Stimulated activated CD4-positive, alpha-beta T cell treated with anti-CD3 and anti-CD28 coated beads, Interleukin-15, amount 100 ng/mL, for 24 hours (primary cell): ENCODE data around the gene TSR1.

Source experiments
- DNase-seq: peaks from one replicate; pipeline ENCODE4 v3.0.0-alpha.2; 2020

The TSR1 gene

DNA sequence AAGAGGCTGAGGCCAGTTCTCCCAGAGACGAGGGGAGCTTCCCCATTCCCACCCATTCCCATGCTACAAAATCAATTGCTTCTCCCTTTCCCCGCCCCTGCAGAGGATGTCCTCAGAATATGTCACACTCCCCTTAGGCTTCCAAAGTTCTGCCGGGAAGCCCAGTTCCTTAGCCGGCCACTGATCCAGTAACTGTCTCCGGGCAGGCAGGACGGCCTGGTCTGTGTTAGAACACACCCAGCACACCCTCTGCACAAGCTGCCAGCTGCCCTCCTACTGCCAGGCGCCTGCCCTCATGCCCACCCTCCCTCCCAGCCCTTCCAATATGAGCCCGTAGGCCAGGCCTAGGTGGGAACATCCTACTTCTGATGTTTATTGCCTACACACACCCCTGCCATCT is 32.1 kb upstream of the TSR1 start:
- DNase-seq = no peak

DNA sequence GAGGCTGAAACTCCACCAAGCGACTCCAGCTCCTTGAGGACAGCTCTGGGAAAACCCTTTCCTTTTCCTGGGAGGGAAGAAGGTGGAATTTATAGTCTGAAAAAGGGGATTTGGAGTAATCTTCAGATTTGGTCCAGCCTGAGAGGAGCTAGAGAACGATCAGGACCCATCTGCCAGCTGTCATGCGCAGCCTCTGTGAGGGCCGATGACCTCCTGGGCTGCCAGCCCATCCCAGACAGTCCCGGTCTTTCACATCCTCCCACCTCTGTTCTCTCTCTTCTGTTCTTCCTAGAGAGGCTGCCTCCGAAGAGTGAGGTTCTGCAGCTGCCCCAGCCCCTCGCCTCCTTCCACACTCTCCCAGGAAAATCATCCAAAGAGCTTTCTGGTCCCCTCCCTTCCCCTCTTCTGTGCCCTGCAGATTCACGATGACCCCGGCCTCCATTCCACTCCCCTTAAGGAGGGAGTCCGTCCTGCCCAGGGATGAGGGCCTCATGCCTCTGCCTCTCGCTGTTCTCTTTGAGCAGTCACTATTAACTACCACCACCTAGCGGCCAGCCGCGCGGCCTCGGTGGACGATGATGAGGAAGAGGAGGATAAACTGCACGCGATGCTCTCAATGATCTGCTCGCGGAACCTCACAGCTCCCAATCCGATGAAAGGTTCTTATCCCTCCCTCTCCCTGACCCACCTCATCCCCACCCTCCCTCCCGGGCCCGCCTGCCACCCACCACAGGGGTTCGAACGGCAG is 30.7 kb upstream of the TSR1 start:
- DNase-seq = no peak

DNA sequence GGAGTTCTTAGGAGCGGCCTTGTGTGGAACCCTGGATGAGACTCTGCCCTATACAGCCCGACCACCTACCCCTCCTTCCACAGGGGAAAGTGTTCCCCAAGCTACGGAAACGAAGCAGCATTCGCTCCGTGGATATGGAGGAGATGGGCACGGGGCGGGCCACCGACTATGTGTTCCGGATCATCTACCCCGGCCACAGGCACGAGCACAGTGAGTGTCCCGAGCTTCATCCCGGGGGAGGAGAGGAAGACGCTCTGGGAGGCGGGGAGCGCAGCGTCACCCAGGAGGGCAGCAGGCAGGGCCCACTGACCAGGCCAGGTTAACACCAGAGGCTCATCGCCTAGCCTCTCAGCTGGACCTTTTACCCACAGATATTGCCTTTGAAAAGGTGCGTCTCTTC is 28.9 kb upstream of the TSR1 start:
- no peak for DNase-seq

DNA sequence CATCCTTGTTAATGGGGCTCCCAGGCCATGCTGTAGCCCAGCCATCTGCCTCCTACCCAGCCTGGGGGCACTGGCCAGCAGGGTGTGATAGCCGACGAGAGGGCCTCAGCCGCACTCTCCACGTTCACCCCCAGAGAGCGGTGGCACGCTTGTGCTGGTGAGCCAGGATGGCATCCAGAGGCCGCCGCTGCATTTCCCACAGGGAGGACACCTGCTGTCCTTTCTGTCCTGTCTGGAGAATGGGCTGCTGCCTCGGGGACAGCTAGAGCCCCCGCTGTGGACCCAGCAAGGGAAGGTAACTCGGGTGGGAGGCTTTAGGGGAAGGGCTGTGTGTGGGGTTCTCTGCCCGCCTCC is 28.5 kb upstream of the TSR1 start:
- no peak for DNase-seq

DNA sequence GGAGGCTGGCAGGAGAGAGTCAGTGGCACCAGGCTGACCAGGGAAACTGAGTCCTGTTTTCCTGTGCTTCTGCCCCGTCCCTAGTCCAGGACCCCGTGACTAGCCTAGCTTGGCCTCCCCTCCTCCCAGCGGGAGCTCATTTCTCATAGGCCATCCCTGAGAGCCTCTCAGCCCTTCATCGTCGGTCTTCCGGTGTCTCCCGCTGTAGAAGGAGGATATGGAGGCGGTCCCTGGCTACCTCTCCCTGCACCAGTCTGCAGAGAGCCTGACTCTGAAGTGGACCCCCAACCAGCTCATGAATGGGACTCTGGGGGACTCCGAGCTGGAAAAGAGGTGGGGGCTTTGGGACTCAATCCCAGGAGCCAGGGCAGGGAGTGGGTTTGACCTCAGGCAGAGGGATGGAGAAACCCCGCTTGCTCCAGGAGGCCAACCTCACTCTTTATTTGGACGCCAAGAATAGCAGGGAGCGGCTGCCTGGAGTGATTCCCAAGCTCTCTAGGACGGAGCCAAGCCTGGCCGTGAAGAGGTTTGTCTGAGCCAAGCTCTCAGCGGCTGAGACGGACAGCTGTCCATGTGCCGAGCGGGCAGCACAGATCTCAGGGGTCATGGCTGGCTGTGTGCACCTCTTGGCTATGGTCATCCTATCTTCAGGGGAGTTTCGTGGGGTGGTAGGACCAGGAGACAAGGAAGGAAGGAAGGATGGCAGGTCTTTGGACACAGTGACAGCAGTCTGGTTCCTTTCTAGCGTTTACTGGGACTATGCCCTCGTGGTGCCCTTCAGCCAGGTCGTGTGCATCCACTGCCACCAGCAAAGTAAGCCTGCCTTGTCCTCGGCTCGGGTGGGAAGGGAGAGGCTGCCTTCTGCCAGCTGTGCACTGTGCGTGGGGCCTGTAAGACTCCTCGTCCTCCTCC is 27.9 kb upstream of the TSR1 start:
- no peak for DNase-seq

DNA sequence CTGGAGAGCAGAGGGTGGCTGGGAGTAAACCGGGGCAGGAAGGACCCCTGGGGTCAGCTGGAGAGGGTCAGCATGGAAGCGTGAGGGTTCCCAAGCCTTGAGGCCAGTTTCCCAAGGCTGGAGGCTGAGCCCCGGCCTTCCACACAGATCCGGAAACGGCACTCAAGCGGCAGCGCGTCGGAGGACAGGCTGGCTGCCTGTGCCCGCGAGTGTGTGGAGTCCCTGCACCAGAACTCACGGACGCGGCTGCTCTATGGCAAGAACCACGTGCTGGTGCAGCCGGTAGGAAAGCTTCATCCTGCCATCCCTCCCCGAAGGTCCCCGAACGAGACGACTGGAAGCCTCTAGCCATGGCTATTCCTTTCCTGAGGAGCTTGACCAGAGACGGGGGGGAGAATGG is 27.1 kb upstream of the TSR1 start:
- no peak for DNase-seq

DNA sequence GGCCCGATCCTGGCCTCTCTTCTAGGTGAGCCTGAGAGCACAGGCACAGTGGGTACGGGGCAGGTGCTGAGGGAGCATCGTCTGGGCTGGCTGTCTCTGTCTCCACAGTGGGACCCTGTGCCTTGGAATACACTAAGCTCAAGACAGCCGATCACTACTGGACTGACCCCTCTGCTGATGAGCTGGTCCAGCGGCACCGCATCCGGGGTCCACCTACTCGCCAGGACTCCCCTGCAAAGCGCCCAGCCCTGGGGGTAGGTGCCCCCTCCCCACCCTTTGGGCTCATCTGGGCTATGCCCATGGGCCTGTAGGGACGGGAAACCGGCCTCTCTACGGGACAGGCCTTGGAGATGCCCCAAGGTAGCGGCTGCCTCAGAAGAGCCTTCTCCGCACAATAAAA is 26.6 kb upstream of the TSR1 start:
- DNase-seq = no peak

DNA sequence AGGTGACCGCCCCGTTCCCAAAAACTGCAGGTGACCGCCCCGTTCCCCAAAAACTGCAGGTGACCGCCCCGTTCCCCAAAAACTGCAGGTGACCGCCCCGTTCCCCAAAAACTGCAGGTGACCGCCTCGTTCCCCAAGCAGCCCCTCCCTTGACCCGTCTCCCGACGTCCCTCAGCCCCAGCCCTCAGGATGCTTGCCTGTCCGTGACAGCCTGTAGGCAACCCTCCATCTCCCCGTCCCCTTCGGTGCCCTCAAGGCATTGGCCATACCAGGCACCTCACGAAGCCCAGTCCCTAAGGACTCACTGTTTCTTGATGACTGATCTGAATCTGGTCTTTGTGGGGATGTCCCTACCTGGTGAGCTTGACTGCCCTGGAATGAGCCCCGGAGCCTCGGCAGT is 26.2 kb upstream of the TSR1 start:
- DNase-seq = no peak

DNA sequence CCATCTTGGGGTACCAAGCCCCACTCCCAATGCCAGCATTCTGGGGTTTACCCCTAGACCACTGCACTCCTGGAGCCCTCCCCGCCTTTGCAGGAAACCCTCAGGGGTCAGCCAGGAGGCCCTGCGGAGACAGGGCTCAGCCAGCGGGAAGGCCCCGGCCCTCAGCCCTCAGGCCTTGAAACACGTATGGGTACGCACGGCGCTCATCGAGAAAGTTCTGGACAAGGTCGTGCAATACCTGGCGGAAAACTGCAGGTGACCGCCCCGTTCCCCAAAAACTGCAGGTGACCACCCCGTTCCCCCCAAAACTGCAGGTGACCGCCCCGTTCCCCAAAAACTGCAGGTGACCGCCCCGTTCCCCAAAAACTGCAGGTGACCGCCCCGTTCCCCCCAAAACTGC is 25.8 kb upstream of the TSR1 start:
- no peak for DNase-seq

DNA sequence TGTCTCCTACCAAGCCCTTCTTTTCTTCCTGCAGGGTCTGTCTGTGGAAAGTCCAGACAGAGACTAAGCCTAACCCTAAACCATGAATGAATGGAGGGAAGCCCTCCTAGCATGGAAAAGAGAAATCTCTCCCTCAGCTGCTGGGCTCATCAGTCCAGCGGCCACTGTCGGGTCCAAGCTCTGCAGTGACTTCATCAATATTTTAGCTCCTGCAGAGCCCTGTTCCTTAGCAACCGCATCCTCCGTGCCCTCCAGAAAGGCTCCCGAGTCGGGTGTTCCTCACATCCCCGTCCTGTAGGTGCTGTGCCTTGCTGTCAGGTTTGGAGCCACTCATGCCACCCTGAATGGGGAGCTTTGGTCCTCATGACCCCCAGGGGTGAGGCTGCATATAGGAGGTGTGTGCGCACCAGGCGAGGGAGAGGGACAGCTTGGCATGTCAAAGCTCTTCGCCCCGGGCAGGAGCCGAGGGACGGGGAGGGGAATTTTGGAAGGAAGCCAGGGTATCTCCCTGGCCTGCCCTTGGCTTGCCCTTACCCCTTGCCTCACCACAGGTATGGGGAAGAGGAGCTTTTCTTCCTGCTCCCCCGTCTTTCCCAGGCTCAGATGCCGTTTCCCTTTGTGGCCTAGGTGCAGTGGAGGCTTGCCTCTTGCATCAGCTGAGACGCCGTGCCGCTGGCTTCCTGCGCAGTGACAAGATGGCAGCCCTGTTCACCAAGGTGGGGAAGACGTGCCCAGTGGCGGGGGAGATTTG is 24.9 kb upstream of the TSR1 start:
- no peak for DNase-seq

DNA sequence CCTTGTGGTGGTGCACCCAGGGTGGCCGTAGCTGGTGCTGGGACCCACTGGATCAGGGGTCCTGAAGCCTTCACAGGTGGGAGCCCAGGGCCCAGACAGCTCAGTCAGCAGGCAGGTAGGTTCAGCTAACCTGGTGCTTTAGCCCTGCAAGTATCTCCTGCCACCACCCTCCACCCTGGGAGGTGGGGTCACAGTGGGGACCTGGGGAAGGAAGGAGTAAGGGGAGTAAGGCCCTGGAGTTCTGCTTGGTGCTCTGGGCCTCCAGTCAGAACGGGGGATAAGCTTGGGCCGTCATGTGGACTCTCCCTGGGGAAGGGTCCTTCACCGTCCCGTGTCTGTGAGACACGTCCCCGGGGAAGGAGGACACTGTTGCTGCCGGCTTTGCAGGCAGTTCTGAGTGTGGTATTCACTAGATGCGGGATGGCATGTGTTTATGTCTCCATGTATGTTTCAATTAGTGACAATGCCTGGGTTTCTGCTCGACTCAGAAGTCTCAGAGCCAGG is 21.7 kb upstream of the TSR1 start:
- DNase-seq = no peak

DNA sequence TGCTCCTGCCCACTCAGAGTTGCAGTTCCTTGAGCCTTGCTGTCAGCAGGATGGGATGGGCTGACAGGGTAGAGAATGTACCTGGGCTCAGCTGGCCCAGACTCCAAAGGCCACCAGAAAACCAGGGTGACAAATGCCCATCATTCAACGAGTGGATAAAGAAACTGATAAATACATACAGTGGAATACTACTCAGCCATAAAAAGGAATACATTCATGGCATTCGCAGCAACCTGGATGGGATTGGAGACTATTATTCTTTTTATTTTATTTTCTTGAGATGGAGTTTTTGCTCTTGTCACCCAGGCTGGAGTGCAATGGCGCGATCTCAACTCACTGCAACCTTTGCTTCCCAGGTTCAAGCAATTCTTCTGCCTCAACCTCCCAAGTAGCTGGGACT is 21.0 kb upstream of the TSR1 start:
- DNase-seq = no peak

DNA sequence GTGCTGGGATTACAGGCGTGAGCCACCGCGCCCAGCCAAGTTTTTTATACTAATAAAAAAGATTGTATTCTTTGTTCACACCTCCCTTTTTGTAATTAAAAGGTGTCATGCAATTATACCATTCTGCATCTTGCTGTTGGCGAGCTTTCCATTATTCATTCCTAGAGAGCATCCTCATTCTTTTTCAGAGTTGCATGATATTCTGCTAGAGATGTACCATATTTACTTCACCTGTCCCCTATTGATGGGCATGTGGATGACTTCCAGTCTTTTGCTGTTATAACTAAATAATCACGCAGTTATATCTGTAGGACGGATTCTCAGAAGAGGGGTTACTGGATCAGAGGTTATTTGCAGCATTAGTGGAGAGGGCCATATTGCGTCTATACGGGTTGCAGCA is 18.1 kb upstream of the TSR1 start:
- DNase-seq = no peak

DNA sequence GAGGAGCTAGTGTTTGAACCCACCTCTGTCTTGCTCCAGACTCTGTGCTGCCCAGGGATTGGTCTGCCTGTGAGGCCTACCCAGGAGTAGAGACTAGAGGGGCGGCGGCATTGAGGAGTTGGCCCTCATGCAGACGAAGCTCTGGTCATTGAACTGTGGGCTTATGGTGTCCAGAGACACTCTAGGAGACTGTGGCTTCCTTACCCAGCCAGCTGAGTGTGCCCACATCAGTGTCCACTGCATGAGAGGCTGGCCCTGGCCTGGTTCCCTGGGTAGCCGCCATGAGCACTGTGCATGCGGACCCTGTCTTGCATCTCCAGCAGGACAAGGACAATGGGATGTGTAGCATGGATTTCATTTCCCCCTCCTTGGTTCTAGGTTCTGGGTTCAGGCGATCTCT is 15.0 kb upstream of the TSR1 start:
- no peak for DNase-seq

DNA sequence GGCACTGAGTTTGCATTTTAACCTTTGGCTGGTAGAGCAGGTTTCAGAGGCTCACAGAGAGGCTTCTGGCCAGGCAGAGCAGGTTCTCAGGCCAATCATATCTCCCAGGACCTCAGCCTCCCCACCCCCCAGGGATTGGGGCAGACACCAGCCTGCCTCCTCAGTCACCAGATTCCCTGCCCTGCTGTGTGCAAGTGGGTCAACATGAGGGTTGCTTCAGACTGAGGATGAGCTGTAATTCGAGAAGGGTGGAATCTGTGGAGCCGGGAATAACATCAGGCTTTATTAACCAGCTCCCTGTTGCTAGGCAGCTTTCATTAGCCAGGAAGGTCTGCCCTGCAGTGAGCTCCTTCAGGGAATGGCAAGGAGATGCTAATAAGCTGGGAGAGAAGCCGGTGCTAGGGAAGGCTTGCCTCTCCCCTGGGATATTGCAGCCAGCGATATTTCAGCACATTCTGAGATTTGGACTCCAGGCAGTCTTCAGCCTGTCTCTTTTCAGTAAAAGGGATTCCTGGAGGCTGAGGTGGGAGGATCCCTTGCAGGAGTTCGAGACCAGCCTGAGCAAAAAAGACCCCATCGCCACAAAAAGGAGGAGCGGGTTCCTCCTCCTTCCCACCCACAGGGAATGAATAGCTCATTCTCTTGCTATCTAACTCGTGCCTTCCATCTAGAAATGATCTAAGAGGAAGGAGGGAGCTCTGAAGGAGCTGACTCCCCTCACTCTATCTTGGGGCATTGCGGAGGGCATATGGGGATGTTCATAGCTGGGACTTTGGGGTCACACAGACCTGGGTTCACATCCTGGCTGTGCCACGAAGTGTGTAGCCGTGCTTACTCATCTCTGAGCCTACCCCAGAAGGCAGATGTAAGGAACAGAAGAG is 11.8 kb upstream of the TSR1 start:
- no peak for DNase-seq

DNA sequence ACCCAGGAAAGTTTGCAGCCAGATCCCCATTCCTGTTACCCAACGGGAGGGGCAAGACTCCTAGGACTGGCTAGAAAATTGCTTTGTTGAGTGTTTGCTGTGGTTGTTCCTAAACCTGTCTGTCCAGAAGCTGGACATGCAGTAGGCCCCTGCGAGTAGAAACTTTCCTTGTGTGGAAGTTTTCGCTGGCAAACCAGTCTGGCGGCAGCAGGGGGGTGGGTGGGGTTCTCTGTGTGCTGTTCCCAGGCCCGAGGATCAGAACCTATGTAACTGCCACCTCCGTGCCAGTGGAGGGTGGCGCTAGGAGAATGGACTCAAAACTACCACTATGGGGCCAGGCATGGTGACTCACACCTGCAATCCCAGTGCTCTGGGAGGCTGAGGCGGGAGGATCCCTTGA is 10.2 kb upstream of the TSR1 start:
- DNase-seq = no peak

DNA sequence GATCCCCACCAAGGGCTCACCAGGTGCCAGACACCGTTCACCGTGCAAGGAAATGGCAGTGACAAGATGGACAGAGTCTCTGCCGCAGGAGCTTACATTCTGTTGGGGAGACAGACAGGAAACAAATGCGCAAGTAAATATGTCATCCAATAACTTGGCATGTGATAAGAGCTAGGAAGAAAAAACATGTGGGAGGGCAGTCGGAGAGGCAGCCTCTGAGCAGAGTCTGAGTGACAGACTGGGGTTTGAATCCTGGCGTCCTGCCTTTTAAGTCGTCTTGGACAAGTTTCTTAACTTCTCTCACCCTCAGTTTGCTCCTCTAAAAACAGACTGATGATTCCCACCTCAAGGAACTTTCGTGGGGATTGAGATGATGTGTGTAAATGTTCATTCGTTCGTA is 8.3 kb upstream of the TSR1 start:
- no peak for DNase-seq

DNA sequence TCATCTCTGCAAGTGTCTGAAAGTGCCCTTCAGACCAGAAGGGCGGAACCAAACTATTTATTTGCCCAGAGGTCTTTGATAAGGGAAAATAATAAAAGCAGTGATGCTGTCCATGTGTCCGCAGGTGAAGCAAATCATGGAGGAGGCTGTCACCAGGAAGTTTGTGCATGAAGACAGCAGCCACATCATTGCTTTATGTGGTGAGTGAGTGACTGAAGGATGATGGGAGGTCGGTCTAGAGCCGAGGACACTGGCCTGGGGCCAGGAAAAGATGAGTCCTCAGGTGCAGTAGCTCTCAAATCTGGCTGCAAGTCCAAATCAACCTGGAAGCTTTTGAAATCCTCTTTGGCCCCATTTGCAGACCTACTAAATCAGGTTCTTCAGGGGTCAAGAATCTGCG is 7.2 kb upstream of the TSR1 start:
- peak; percentile 58 for DNase-seq

DNA sequence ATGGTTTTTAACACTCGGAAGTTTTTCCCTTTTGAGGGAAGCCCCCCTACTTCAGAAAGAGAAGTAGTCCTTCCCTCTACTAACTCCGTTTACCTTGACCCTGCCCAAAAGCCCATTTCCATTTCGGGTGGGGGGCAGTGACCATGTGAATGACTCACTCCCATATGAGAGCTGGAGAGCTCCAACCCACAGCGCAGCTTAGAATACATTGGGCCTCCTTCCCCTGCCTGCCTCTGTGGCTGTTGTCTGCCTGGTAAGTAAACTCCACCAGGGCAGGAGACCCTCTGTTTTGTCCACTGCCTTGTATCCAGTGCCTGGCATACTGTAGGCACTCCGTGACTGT is 2.0 kb upstream of the TSR1 start:
- DNase-seq = peak; percentile 21

DNA sequence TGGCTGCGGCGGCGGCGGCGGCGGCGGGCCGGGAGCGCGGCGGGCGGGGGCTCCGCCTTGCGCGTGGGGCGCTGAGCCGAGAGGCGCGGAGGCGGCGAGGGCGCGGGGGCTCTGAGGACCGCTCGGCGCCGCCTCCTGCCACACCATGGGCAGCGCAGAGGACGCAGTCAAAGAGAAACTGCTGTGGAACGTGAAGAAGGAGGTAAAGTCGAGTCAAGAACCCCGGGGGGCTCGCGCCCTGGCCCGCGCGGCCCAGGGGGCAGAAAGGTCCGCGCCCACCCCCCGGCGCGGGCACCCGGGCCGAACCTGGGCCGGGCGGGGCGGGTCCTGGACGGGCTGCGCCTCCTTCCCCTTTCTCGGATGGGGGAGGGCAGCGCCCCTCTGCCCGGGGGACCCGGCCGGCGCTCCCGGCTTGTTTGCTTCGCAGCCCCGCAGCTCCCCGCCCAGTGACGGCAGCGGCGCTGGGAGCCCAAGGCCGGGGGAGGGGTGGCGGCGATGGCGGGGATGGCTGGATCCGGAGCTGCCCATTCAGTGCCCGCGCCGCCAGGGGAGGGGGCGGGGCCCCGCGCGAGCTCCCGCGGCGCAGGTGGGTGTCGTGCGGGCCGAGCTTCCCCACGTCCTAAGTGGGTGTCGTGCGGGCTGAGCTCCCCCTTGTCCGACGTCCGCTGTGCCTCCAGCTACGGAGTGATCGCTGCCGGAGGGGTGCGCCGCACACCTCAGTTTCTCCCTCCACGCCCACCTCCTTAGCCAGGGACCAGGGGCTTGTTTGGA is 1.5 kb upstream of the TSR1 start:
- peak; percentile 76 for DNase-seq

DNA sequence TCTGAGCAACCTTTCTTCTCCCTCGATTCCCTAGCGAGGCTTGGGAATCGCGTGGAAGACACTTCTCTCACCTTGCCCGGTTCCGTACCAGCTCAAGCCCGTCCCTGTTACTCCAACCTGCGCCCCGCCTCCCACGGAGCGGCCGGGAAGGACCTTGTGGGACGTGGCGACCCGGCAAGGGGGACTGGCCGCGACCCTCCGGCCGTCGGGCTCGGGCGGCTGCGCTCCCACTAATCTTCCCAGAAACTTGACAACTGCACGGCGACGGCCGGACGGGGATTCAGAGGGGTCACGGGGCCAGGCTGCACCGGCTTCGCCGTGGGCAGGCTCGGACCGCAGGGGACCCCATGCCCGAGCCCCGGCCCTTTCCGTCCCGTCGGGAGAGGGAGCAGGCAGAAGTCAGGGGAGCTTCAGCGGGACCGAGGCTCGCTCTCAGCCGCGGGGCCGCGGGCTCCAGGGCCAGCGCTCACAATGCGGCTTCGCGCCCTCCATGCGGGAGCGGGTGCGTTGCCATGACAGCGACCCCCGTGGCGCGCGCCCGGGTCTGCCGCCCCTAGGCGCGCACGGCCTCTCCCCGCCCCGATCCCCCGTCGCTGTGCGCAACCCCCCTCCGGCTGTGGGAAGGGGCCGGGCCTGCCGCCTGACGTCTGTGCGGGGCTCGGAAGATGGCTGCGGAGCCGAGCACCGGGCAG is 741 bp upstream of the TSR1 start, which contains the start of gene SGSM2:
Gene SGSM2, plus strand, starts transcription at position 650 of the 692 bp plus-strand sequence. CDS start 188 bp downstream, outside the sequence.
- peak; percentile 78 for DNase-seq
